GM19043 (cell line): ENCODE data around the gene M6PR.
"Not testable (repeated sequence)": the region's sequence is repeated elsewhere in the genome, so short reads cannot be mapped to it uniquely, and the experiment has no call there.

Source experiments
- ATAC-seq: cut with Tn5 transposase; IDR thresholded peaks from one replicate; pipeline ENCODE4 v1.9.1; 2021; ENCODE audit warnings: low read depth; ENCODE audit not compliant: unreplicated experiment

The M6PR gene

GRCh38 chr12:8951744-8952143 lies 2.3 kb upstream of the M6PR start:
- ATAC-seq = no peak

GRCh38 chr12:8950702-8951478 lies 1.4 kb upstream of the M6PR start:
- no peak for ATAC-seq

GRCh38 chr12:8950221-8950527 lies 729 bp upstream of the M6PR start:
- peak; percentile 9 for ATAC-seq

- ATAC-seq = no peak
Measured at GRCh38 chr12:8948701-8949341, 624 bp downstream of the M6PR start.

GRCh38 chr12:8947737-8948136 lies 1.7 kb downstream of the M6PR start:
- no peak for ATAC-seq

- no peak for ATAC-seq
Measured at GRCh38 chr12:8946733-8947132, 2.7 kb downstream of the M6PR start.

GRCh38 chr12:8943565-8944186 lies 5.8 kb downstream of the M6PR start:
- no peak for ATAC-seq

GRCh38 chr12:8941691-8942478 lies 7.6 kb downstream of the M6PR start:
- no peak for ATAC-seq

GRCh38 chr12:8937842-8938442 lies 11.5 kb downstream of the M6PR start:
- not testable (repeated sequence) for ATAC-seq

GRCh38 chr12:8936735-8937134 lies 12.7 kb downstream of the M6PR start:
- ATAC-seq = no peak

GRCh38 chr12:8934080-8934479 lies 15.4 kb downstream of the M6PR start:
- not testable (repeated sequence) for ATAC-seq

GRCh38 chr12:8932464-8932863 lies 17.0 kb downstream of the M6PR start:
- ATAC-seq = not testable (repeated sequence)

- not testable (repeated sequence) for ATAC-seq
Measured at GRCh38 chr12:8930655-8931323, 18.7 kb downstream of the M6PR start.

GRCh38 chr12:8922544-8922943 lies 26.9 kb downstream of the M6PR start:
- no peak for ATAC-seq

GRCh38 chr12:8919643-8920042 lies 29.8 kb downstream of the M6PR start:
- not testable (repeated sequence) for ATAC-seq

- ATAC-seq = no peak
Measured at GRCh38 chr12:8917751-8918150, 31.7 kb downstream of the M6PR start.

- no peak for ATAC-seq
Measured at GRCh38 chr12:8917031-8917430, 32.4 kb downstream of the M6PR start.

GRCh38 chr12:8916154-8916553 lies 33.3 kb downstream of the M6PR start:
- ATAC-seq = no peak

GRCh38 chr12:8914716-8915526 lies 34.5 kb downstream of the M6PR start:
- peak; percentile 61 for ATAC-seq
